ENCODE results near the gene FAM24B. TPM values are rescaled to one million over a fixed set of nuclear protein-coding genes. Genes with fewer than 3 reads are reported as not detected.
"Not testable (repeated sequence)": the region's sequence is repeated elsewhere in the genome, so short reads cannot be mapped to it uniquely, and the experiment has no call there.

FAM24B gene
- total RNA-seq = not detected

- Histone ChIP-seq H3K9me3 (no peaks in the 10 kb centered on the region), H3K27ac (peak within 1 kb of the TSS; percentile 14), H3K27me3 (no peaks in the 10 kb centered on the region), H3K4me3 (peak within 1 kb of the TSS; percentile 50 to 60), H3K36me3 (no peaks in the 10 kb centered on the region), H3K4me1 (peaks cover 17% of the 10 kb centered on the region)
- no peak for DNase-seq (ENCODE audit: extremely low spot score in 2 of 2)
- intact Hi-C loops (cut with DNase I) = no loop called here
- TF ChIP-seq CTCF (IDR thresholded peaks at IDR 0.05) (no peak), POLR2AphosphoS5 (IDR thresholded peaks at IDR 0.05; ENCODE audit: insufficient read depth in 1 of 2, low read depth in 1 of 2) (peak; percentile 74 to 91), POLR2A (IDR thresholded peaks at IDR 0.05) (no peak)
Measured at GRCh38 chr10:122879339-122880273, at the start of gene FAM24B. Gene FAM24B, minus strand, starts transcription at chr10:122879581. Its CDS starts 29,066 bp downstream, at chr10:122850515.

- no peak for DNase-seq (ENCODE audit: extremely low spot score in 2 of 2)
- no peaks in the 10 kb centered on the region for H3K27me3 ChIP-seq
- H3K36me3 ChIP-seq = no peaks in the 10 kb centered on the region
- TF ChIP-seq POLR2A (IDR thresholded peaks at IDR 0.05) = no peak
- no peak for TF ChIP-seq CTCF (IDR thresholded peaks at IDR 0.05)
- no peak for TF ChIP-seq POLR2AphosphoS5 (IDR thresholded peaks at IDR 0.05; ENCODE audit: insufficient read depth in 1 of 2, low read depth in 1 of 2)
- H3K4me1 ChIP-seq = no peaks in the 10 kb centered on the region
- intact Hi-C loops (cut with DNase I) = no loop called here
- no peaks in the 10 kb centered on the region for H3K9me3 ChIP-seq
- H3K27ac ChIP-seq = no peak overlapping the region
- H3K4me3 ChIP-seq = no peak overlapping the region
Measured at GRCh38 chr10:122915700-122916099, 36.3 kb upstream of the FAM24B start.

GRCh38 chr10:122911889-122912484 is 32.6 kb upstream of the FAM24B start:
- no peaks in the 10 kb centered on the region for H3K36me3 ChIP-seq
- H3K4me3 ChIP-seq = no peak overlapping the region
- H3K4me1 ChIP-seq = no peaks in the 10 kb centered on the region
- H3K9me3 ChIP-seq = no peaks in the 10 kb centered on the region
- no peak for DNase-seq (ENCODE audit: extremely low spot score in 2 of 2)
- no peaks in the 10 kb centered on the region for H3K27me3 ChIP-seq
- TF ChIP-seq POLR2AphosphoS5 (IDR thresholded peaks at IDR 0.05; ENCODE audit: insufficient read depth in 1 of 2, low read depth in 1 of 2) = no peak
- intact Hi-C loops (cut with DNase I) = no loop called here
- no peak overlapping the region for H3K27ac ChIP-seq

- DNase-seq (ENCODE audit: extremely low spot score in 2 of 2) = no peak
Measured at GRCh38 chr10:122910310-122910709, 30.9 kb upstream of the FAM24B start, which contains the start of gene FAM24A. Gene FAM24A, plus strand, starts transcription at chr10:122910610. Its CDS starts 1,025 bp downstream, at chr10:122911635.

GRCh38 chr10:122903861-122904260 is 24.5 kb upstream of the FAM24B start:
- DNase-seq (ENCODE audit: extremely low spot score in 2 of 2); H3K36me3 ChIP-seq; H3K27me3 ChIP-seq; H3K9me3 ChIP-seq; intact Hi-C loops (cut with DNase I); H3K4me3 ChIP-seq; H3K27ac ChIP-seq; H3K4me1 ChIP-seq: not testable (repeated sequence)

More at GRCh38 chr10:122910310-122910709, 30.9 kb upstream of the FAM24B start, which contains the start of gene FAM24A:
- H3K4me1 ChIP-seq = no peaks in the 10 kb centered on the region
- TF ChIP-seq POLR2A (IDR thresholded peaks at IDR 0.05) = no peak
- no peak for TF ChIP-seq CTCF (IDR thresholded peaks at IDR 0.05)
- no peak for TF ChIP-seq POLR2AphosphoS5 (IDR thresholded peaks at IDR 0.05; ENCODE audit: insufficient read depth in 1 of 2, low read depth in 1 of 2)
- no peak within 1 kb of the TSS for H3K27ac ChIP-seq
- intact Hi-C loops (cut with DNase I) = no loop called here
- no peaks in the 10 kb centered on the region for H3K27me3 ChIP-seq
- H3K36me3 ChIP-seq = no peaks in the 10 kb centered on the region
- H3K4me3 ChIP-seq = no peak within 1 kb of the TSS
- no peaks in the 10 kb centered on the region for H3K9me3 ChIP-seq
